ENCODE results near the gene GALNT1.

Gene GALNT1

GRCh38 chr18:35582899-35583558 lies 1.5 kb downstream of the GALNT1 start:
- DNase-seq, result no peak

- DNase-seq, result no peak
These were observed 3.2 kb downstream of the GALNT1 start for GRCh38 chr18:35584735-35585134.

- DNase-seq, result no peak
These were observed 4.1 kb downstream of the GALNT1 start for GRCh38 chr18:35585608-35586007.

GRCh38 chr18:35588122-35588521 lies 6.6 kb downstream of the GALNT1 start:
- no peak for DNase-seq

- DNase-seq, result peak; percentile 20
These were observed 7.5 kb downstream of the GALNT1 start for GRCh38 chr18:35588995-35589394.

- DNase-seq, result no peak
These were observed 8.0 kb downstream of the GALNT1 start for GRCh38 chr18:35589546-35589945.

GRCh38 chr18:35590935-35591334 lies 9.4 kb downstream of the GALNT1 start:
- DNase-seq, result no peak

- DNase-seq, result no peak
These were observed 10.8 kb downstream of the GALNT1 start for GRCh38 chr18:35592298-35592697.

- DNase-seq, result no peak
These were observed 12.3 kb downstream of the GALNT1 start for GRCh38 chr18:35593859-35594258.

- DNase-seq, result no peak
These were observed 16.2 kb downstream of the GALNT1 start for GRCh38 chr18:35597758-35598157.

GRCh38 chr18:35602193-35602820 lies 20.8 kb downstream of the GALNT1 start:
- DNase-seq, result no peak

GRCh38 chr18:35603008-35603407 lies 21.5 kb downstream of the GALNT1 start:
- no peak for DNase-seq

- DNase-seq, result no peak
These were observed 22.0 kb downstream of the GALNT1 start for GRCh38 chr18:35603528-35603927.

GRCh38 chr18:35604369-35604768 lies 22.8 kb downstream of the GALNT1 start:
- no peak for DNase-seq

GRCh38 chr18:35605686-35606417 lies 24.3 kb downstream of the GALNT1 start:
- DNase-seq, result no peak

GRCh38 chr18:35609236-35609635 lies 27.7 kb downstream of the GALNT1 start:
- DNase-seq, result no peak

- no peak for DNase-seq
These were observed 28.5 kb downstream of the GALNT1 start for GRCh38 chr18:35610089-35610488.

- no peak for DNase-seq
These were observed 29.2 kb downstream of the GALNT1 start for GRCh38 chr18:35610724-35611123.

GRCh38 chr18:35611518-35611917 lies 30.0 kb downstream of the GALNT1 start:
- DNase-seq, result no peak

- no peak for DNase-seq
These were observed 34.5 kb downstream of the GALNT1 start for GRCh38 chr18:35616074-35616473.

GRCh38 chr18:35616664-35617423 lies 35.3 kb downstream of the GALNT1 start:
- peak; percentile 60 for DNase-seq

- no peak for DNase-seq
These were observed 36.3 kb downstream of the GALNT1 start for GRCh38 chr18:35617865-35618264.

- no peak for DNase-seq
These were observed 36.7 kb downstream of the GALNT1 start for GRCh38 chr18:35618289-35618688.

Data from activated gamma-delta T cell treated with Interleukin-2 at 50 U/mL for 16 hours (primary cell).